ENCODE results near the gene SEC24C.
"Not testable (repeated sequence)": the region's sequence is repeated elsewhere in the genome, so short reads cannot be mapped to it uniquely, and the experiment has no call there.

SEC24C gene

GRCh38 chr10:73731588-73732375 is 12.4 kb upstream of the SEC24C start:
- DNase-seq (ENCODE audit: low read depth in 2 of 2), result no peak

GRCh38 chr10:73732426-73732825 is 11.7 kb upstream of the SEC24C start:
- DNase-seq (ENCODE audit: low read depth in 2 of 2), result no peak

GRCh38 chr10:73732931-73733623 is 11.1 kb upstream of the SEC24C start:
- no peak for DNase-seq (ENCODE audit: low read depth in 2 of 2)

- no peak for DNase-seq (ENCODE audit: low read depth in 2 of 2)
Observed at GRCh38 chr10:73734028-73734720, 10.0 kb upstream of the SEC24C start.

- no peak for DNase-seq (ENCODE audit: low read depth in 2 of 2)
Observed at GRCh38 chr10:73734796-73735305, 9.3 kb upstream of the SEC24C start.

GRCh38 chr10:73740501-73741254 is 3.5 kb upstream of the SEC24C start:
- DNase-seq (ENCODE audit: low read depth in 2 of 2), result not testable (repeated sequence)

GRCh38 chr10:73742454-73742734 is 1.8 kb upstream of the SEC24C start:
- no peak for DNase-seq (ENCODE audit: low read depth in 2 of 2)

- no peak for DNase-seq (ENCODE audit: low read depth in 2 of 2)
Observed at GRCh38 chr10:73743327-73743904, 756 bp upstream of the SEC24C start.

GRCh38 chr10:73744664-73744975 is 448 bp downstream of the SEC24C start:
- no peak for DNase-seq (ENCODE audit: low read depth in 2 of 2)

GRCh38 chr10:73746721-73747120 is 2.5 kb downstream of the SEC24C start:
- DNase-seq (ENCODE audit: low read depth in 2 of 2), result no peak

GRCh38 chr10:73750819-73751218 is 6.6 kb downstream of the SEC24C start:
- no peak for DNase-seq (ENCODE audit: low read depth in 2 of 2)

GRCh38 chr10:73756183-73756582 is 12.0 kb downstream of the SEC24C start:
- no peak for DNase-seq (ENCODE audit: low read depth in 2 of 2)

- DNase-seq (ENCODE audit: low read depth in 2 of 2), result no peak
Observed at GRCh38 chr10:73758704-73759511, 14.7 kb downstream of the SEC24C start.

- DNase-seq (ENCODE audit: low read depth in 2 of 2), result peak in 1 of 2 donors; percentile 13
Observed at GRCh38 chr10:73759512-73760115, 15.4 kb downstream of the SEC24C start.

- no peak for DNase-seq (ENCODE audit: low read depth in 2 of 2)
Observed at GRCh38 chr10:73761781-73762180, 17.6 kb downstream of the SEC24C start.

- no peak for DNase-seq (ENCODE audit: low read depth in 2 of 2)
Observed at GRCh38 chr10:73762915-73763314, 18.7 kb downstream of the SEC24C start.

- DNase-seq (ENCODE audit: low read depth in 2 of 2), result no peak
Observed at GRCh38 chr10:73763343-73763742, 19.2 kb downstream of the SEC24C start.

GRCh38 chr10:73765066-73765465 is 20.9 kb downstream of the SEC24C start:
- DNase-seq (ENCODE audit: low read depth in 2 of 2), result no peak

GRCh38 chr10:73768881-73769280 is 24.7 kb downstream of the SEC24C start:
- peak in 1 of 2 donors; percentile 41 for DNase-seq (ENCODE audit: low read depth in 2 of 2)

- DNase-seq (ENCODE audit: low read depth in 2 of 2), result no peak
Observed at GRCh38 chr10:73769396-73769795, 25.2 kb downstream of the SEC24C start.

Data from stimulated activated CD8-positive, alpha-beta memory T cell treated with anti-CD3 and anti-CD28 coated beads, Interleukin-2, amount 100 ng/mL, for 1 hour (primary cell).